Epidermal melanocyte (primary cell): ENCODE data around the gene OSTM1.

Experiments
- DNase-seq: peaks from one replicate; pipeline ENCODE4 v3.0.0; 2011; ENCODE audit warnings: low spot score; ENCODE audit not compliant: insufficient read length

OSTM1 gene, protein sequence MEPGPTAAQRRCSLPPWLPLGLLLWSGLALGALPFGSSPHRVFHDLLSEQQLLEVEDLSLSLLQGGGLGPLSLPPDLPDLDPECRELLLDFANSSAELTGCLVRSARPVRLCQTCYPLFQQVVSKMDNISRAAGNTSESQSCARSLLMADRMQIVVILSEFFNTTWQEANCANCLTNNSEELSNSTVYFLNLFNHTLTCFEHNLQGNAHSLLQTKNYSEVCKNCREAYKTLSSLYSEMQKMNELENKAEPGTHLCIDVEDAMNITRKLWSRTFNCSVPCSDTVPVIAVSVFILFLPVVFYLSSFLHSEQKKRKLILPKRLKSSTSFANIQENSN

DNA sequence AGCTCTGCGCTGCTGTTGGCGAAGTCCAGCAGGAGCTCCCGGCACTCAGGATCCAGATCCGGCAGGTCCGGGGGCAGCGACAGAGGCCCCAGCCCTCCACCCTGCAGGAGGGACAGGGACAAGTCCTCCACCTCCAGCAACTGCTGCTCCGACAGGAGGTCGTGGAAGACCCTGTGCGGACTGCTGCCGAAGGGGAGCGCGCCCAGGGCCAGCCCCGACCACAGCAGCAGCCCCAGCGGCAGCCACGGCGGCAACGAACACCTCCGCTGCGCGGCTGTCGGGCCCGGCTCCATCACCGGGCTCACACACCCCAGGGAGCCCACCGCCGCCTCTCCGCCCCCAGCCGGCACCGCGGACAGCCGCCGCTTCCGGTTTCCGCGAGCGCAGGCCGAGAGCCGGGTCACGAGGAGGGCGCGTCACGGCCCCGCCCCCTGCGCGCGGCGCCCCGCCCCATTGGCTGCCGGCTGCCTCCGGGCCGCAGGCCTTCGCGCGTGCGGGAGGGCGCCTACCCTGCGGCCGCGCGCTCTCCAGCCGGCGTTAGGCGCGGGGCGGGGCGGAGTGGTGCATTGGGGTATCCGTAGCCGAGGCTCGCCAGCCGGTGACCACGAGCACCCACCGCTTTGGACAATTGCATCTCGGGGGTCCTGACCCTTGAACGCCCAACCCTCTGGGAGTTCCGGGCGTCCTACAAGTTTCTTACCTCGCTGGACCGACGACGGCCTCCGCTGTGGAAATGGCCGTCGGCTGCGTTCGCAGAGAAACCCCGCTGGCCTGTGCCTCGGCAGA is at the start of gene OSTM1:
Gene OSTM1, minus strand, starts transcription at position 383 of the 786 bp plus-strand sequence. Its CDS starts 90 bp downstream, at position 293.
- DNase-seq = peak; percentile 95

DNA sequence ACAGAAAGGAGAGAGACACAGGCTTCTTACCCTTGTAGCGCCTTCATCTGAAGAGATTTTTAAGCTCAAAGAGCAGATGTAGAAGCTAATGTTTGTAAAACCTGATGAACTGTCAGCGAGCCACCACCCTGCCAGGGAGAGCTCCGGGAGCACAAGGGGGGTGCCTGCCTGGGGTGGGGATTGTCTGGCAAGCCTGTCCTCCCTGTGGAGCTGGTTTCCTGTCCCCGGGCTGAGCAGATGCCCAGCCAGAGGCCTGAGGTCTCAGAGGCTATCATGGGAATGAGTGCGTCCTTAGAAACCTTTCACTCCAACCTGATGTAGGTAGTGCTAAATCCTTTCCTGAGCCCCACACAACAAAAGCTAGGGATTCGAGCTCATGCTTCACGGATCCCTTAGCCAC is 49.4 kb upstream of the OSTM1 start:
- no peak for DNase-seq

DNA sequence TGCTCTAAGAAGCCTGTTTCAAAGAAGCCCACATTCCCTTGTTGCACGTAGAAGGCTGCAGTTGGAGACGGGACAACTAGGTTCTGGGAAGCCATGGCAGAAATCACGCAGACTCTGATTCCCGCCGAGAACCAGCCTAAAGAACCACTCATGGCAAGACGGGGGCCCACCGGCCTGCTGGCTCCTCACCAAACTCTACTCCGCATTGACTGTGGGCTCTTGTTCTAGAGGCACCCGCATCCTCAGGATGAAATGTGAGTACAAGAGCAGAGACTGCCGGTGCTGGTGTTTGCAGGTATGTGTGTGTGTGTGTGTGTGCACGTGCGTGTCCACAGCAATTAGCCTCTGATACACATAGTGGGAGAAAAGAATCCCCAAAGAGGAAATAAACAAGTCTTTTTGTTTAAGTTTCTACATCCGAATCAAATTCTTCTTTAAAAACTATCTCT is 49.0 kb upstream of the OSTM1 start:
- no peak for DNase-seq

DNA sequence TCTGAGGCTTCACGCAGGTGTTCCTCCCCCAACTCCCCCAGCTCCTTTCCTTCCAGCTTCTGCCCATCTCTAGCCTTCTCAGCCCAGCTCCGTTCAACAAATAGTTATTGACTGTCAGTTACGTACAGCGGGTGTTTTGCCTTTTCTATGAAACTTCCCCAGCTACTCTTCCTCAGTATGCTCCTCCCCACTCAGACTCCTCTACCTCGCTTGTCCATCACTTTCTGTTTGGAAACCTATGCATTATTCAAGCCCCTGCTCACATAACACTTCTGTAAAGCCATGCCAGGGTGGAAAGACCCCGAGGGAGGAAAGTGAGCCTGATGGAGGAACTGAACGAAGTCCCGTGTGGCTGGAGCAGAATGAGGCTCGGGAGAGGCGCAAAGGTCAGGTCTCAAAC is 47.1 kb upstream of the OSTM1 start:
- DNase-seq = no peak

DNA sequence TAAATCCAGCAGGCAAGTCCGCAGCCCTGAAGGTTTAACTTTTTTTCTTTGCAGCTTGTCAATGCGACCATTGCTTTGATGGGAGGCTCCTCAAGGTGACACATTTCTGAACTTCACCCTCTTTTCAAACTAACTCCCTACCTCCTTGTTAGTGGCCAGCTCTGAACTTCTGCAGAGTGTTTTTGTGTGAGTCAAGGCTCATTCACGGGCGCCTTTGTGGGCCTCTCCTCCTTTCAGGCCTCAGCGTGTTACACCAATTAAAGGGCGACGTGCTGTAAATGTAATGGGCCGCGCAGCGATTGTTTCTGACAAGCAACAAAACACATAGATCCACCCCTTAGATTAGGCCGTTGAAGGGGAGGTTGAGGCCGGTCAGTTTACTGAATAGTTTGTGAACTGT is 45.8 kb upstream of the OSTM1 start:
- DNase-seq = no peak

DNA sequence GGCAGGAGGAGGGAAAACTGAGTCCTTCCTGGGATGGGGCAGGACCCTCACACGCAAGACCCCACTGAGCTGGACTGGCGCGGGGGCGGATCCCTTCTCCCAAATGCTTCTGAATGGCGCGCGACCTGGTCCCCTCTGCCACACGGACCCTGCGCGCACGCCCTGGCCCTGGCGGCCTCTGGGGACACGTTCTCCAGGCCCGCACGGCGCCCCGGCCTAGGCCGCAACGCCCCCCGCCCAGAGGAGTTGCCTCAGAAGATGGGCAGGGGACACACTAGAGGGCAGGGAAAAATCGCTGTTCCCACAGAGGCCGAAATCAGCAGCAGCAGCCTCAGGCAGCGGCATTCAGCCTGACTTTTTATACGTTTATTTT is 45.2 kb upstream of the OSTM1 start:
- no peak for DNase-seq

DNA sequence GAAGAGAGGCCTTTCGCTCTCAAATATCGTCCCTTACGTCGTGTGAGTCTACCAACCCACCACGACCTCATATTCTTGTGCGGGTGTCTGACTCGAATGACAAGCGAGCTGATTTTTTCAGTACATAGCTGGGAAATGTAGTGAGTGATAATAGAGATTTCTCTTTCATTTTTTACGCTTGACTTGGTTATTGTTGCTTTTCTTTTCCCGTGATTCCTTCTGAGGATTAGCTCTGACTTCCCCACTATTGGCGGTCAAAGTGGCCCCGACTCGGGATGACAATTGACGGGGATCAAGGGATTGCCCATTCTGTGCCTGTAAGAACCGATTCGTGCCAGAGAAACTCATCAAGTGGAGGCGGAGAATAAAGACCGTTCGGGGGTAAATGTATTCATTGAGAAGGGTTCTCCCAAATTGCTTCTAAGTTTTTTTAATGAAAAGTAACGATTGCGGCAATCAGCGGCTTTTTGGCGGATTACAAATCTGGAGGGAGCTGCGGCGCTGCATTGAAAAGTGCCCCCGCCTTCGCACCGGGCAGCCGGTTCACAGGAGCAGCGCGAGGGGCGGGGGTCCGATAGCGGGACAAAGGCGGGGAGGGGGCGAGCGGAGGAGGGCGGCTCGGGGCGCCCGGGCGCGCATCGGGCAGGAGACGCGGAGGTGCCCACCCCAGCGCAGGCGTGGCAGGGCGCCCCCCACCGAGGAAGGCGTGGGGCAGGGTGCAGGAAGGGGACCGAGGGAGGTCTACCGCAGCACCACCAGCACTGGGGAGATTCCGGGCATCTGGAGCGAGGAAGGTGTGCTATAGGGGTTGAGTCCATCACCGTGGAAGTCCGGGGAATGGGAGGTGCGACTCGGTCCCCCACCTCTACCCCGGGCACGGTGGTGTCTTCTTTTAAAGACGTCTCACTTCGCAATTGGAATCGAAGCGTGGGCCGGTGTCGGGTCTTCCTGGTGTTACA is 44.5 kb upstream of the OSTM1 start:
- DNase-seq = no peak

DNA sequence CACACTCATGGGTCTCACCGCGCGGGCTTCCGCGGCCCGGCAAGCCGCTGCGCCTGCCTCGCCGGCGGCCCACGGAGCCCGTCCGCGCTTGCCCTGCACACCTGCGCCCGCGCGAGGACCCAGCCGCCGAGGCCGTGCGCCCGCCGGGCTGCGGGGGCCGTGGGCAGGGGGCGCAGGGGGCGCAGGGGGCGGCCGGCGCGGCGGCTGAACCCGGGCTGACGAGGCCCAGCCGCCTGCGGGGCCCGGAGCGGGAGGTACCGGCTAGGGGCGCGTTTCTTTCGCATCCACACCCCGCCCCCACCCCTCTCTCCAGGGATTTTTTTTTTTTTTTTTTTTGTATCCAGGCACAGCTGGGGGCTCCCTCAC is 43.8 kb upstream of the OSTM1 start:
- no peak for DNase-seq

DNA sequence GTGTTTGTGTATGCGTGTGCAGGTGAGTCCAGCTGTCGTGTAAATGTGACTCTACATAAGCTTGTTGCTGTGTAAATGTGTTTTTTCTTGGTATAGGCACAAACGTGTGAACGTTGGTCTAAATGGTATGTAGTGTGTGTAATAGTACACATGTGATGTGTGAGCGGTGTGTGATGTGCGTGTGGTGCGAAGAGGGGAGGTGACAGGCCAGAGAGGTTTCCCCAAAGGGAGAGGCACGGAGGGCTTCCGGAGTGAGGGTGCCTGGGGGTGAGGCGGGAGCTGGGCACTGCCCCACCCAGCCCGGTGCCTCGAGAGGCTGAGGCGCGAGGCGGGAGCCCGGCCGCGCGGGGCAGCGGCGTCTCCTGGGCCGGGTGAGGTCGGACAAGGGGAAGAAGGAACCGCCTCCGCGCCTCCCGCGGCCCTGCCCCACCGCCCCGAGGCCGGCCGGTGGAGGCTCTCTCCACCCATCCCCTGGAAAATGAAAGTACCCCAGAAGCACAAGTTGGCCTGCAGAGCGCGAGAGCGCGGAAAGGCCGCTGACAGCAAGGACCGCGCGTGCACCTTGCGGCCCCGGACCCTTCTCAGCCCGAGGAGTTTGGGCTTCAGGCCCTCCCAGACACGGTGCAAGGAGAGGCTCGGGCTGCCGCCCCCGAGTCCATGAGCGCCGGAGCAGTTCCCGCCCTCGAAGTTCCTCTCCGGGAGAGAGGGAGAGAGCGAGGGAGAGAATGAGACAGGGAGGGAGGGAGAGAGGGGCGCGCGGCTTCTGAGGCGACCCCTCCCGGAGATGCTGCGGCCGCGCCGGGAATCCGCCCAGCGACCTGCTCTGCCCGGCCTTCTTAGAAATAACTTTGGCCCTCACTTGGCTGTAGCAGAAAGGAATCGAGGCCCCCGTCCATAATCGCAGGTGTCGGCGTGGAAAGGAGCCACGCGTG is 43.2 kb upstream of the OSTM1 start:
- no peak for DNase-seq

DNA sequence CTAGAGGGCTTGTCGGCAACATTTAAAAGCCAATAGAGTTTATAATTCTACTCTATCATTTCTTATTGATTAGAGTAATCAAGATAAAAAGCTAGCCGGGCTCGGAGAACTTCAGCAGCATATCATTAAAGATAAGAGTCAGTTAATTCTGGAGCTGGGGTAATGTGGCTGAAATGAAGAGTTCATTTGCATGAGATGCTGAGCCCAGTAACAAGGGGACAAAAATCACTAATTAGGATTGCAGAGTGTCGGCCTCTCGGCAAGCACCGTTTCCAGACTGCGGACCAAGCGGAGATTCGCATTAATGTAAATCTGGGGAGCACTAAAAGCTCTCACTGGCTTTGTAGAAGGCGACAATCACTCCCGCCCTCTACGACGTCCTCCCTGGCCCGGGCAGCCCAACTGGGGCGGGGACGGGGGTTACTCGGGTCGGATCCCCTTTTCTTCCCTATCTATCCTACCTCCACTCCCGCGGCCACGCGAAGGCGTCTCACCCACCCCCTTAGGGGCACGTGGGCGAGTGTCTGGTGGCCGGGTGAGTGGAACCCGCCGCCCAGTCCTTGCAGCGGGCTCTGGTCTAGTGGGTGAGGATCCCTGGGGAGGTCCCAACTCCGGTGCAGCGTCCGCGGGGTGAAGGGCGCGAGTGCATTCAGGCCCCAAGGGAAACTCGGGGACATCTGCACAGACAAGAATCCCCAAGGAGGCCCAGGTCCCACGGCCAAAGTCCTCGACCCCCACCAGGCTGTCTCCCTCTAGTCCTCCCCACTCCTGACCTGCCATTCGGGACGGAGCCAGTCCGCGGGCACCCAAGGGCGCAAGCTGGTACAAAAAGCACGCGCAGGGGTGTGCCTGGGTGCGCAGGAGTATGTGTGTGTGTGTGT is 42.2 kb upstream of the OSTM1 start:
- DNase-seq = no peak

DNA sequence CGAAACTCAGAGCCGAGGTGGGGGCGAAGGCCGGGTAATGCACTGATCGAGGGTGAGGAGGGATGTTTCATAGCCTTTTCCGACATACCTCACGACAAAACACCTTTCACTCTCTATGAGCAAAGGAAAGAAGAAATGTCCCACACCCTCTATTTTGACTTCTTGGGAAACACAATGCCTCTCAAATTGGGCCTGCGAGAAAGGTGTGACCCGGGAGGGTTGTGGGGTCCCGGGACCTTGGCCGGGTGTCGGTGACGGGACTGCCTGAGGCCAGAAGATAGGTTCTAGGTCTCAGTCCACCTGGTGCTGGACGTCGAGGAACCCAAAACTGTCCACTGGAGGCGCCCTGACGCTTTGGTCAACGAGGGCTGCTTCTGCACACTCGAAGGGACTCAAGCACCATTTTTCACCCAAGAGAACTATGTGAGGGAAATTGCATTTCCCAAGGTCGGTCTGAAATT is 41.1 kb upstream of the OSTM1 start:
- no peak for DNase-seq

DNA sequence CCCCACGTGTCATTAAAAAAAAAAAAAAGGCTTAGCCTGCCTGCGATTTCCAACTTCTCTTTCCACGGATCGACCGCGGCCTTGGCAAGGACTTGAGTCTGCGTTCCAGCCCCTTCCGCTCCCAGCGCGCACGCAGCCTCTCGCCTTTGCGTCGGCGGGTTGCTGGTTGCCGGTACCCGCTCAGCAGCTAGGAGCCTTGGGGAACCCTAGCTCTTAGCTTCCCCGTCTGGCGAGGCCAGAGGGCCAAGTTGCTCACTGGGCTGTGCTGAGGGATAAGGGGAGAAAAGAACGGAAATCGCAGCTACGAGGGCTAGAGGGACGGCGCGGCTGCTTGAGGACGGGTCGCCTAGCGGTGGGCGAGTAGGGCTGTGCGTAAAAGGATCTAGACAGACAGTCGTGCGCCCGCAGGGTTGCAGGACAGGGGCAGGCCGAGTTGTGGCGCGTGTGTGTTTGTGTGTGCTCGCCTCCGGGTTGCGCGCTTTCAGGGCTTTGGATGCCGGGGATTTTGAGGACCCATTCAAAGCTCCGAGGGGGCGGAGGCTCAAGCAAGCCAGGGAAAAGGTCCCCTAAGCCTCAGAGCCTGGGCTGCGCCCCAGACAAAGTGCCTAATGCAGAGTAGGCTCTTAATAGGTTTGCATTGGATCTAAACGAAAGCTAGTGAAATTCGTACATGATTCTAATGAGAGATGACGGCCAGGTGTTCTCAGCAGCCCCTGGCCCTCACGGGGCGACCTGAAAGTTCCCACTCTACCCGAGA is 40.5 kb upstream of the OSTM1 start:
- no peak for DNase-seq

DNA sequence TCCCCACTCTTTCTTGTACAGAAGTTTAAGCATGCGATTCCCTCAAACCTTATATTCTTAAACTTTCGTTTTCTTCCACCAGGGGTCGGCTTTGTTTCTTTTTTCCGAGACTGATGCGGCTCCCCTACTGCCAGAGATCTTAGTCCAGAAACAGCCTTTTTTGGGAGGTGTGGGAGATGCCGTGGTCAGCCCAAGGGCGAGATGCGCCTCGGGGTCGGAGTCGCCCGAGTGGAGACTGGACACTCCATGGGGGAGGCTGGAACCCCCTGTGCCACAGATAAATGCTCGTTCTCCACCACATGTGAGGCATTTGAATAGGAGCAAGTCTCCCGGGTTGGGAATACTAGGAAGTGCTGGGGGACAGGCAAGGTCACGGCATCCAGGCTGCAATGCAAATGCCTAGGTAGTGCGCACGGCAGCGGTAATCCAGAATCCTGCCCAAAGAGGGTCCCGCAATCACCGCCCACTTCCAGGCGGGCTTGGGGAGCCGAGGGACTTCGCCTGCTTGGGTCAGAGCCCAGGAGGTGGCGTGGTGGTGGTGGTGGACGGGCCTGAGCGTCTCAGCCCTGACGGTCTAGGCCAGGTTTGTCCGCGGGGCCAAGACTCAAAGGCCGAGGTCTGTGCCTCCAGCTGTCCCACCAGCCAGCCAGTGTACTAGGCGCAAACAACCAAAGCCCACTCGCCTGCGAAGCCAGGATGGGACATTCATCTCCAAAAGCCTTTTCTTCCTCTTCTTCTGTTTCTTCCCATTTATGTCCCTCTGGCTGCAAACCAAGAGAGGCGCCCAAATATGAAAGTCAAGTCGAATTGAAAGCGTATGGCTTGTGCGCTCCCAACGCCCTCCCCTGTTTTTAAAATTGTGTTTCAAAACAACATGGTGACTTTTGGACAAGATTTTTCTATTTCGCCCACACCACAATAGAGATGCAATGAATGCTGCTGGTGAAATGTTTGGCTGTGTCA is 39.3 kb upstream of the OSTM1 start:
- DNase-seq = peak; percentile 89

DNA sequence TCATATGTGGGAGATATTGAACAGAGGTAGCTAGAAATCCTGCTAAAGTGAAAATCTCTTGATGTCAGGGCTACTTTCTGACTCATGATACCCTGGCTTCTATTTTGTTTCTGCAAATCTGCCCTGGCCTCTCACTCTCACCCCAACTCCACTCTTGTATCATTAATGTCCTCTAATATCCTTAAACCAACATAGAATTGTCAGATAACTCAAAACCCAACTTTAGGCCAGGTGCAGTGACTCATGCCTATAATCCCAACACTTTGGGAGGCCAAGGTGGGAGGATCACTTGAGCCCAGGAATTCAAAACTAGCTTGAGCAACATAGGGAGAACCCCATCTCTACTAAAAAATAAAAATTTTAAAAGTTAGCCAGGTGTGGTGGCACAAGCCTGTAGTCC is 33.8 kb upstream of the OSTM1 start:
- DNase-seq = no peak

DNA sequence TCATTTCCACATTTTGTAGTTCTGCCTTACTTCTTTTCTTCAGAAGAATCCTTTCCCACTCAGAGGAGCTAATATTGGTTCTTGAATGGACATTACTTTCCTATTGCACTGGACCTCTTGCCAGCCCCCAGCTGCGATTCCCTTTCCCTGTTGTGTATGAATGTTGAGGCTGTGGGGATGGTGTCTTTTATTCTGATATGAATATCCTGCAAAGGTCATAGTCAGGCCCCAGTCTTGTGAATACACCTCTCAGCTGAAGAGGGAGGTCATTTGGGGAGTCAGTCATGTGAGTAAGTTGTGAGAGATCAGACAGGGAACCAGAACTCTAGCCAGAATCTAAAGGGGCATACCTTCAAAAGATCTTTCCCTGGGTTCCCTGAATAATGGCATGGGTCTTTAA is 32.6 kb upstream of the OSTM1 start:
- no peak for DNase-seq

DNA sequence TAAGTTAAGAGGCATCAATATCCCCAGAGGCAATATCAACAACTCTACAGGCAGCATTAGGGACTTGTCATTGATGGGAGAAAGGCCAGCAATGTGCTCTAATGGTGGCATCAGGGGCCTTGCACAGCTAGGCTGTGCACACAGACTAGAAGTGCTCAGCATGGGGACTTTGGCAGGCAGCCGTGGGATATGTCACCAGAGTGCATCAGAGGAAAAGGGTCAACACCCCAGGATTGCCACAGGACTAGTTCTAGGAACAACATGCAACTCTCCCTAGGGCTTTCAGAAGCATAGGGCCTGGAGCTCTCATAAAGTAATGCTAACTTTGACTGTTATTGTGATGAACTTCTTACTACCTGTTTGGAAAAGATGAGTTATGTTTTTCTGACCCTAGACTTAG is 32.2 kb upstream of the OSTM1 start:
- no peak for DNase-seq

DNA sequence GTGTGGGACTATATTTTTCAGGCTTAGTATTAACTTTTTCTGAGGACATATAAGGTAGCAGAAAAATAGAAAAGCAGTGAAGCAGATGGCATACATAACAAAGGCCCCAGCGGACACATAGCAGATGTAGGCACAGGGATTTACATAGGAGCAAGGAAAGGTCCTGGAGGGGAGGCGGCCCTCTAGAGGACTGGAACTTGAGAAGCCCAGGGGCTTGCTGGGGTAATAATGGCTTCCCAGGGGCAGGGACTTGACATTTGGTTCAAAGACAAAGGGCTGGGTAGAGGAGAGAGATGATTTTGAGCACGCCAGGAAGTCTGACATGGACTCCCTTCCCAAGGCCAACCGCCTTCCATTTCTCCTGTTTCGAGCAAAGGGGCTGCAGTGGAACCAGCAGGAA is 31.7 kb upstream of the OSTM1 start:
- DNase-seq = no peak

DNA sequence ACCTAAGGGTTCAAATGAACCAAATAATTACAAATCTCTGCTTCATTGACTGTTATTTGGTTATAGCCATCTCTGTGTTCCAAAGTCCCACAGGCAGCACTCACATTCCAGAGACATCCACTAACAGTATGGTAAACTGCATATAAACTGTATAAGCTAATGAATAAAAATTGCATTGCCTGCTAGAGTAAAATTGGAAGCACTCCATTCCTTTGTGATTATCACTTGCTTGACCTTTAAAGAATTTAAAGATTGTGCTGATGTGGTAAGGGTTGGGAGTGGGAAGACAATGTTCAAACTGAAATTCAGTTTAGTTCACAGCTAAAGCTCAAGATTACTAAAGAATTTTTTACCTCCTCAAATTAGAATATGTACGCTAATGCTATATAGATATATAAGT is 31.0 kb upstream of the OSTM1 start:
- no peak for DNase-seq
